SK-N-SH (cell line): ENCODE measurements around the gene NACA2. TPM values are rescaled to one million over a fixed set of nuclear protein-coding genes. Genes with fewer than 3 reads are reported as not detected.

Experiments
- CTCF ChIA-PET: fragments of 300-600, 350-600 bp; formaldehyde crosslinking; extraction: SDS; loops from one replicate; lab custom pipeline; 2021; lab: Yijun Ruan, JAX
- POLR2A ChIA-PET: fragments of 350-600 bp; sonication (Branson Sonifier 250); formaldehyde crosslinking; extraction: SDS; loops from one replicate; lab custom pipeline; 2020; ENCODE audit warnings: antibody characterized with exemption, inconsistent platforms; lab: Yijun Ruan, JAX
- DNase-seq: peaks from one replicate; pipeline ENCODE4 v3.0.0; 2012
- H2AFZ ChIP-seq: fragments of 200-600 bp; sonication (generic); 2 replicates; pipeline ENCODE4 v1.8.1; 2016; ENCODE audit warnings: antibody characterized with exemption, mild to moderate bottlenecking, low read depth
- H3F3A ChIP-seq: fragments of 200-600 bp; sonication (generic); replicated peaks from 2 replicates; pipeline ENCODE3; 2016; ENCODE audit warnings: antibody characterized with exemption, mild to moderate bottlenecking; ENCODE audit not compliant: insufficient read depth
- H3K27ac ChIP-seq, 2 experiments: fragments of 200-500 bp in 1 of 2; fragments of 200-600 bp in 1 of 2; sonication (Bioruptor generic) in 1 of 2; sonication (generic), shearing (Covaris generic) in 1 of 2; 2 replicates each; pipeline versions ENCODE4 v1.5.1 to v1.6.1; 2014 to 2016; ENCODE audit warnings: low read depth in 2 of 2, inconsistent platforms in 1 of 2, low read length in 1 of 2, mild to moderate bottlenecking in 1 of 2, mixed read lengths in 1 of 2
- H3K27me3 ChIP-seq: fragments of 200-600 bp; sonication (generic), shearing (Covaris generic); 2 replicates; pipeline ENCODE4 v1.6.1; 2016; ENCODE audit warnings: mixed run types; ENCODE audit not compliant: insufficient read depth
- H3K36me3 ChIP-seq, 2 experiments: fragments of 200-500 bp in 1 of 2; fragments of 200-600 bp in 1 of 2; sonication (Bioruptor generic) in 1 of 2; sonication (generic) in 1 of 2; replicated peaks in 1 of 2; 2 replicates each; pipeline versions ENCODE3 to v1.5.1; 2014 to 2016; ENCODE audit warnings: low read length in 1 of 2, mild to moderate bottlenecking in 1 of 2; ENCODE audit not compliant: insufficient read depth in 2 of 2, control insufficient read depth in 1 of 2
- H3K4me1 ChIP-seq, 2 experiments: fragments of 200-500 bp in 1 of 2; fragments of 200-600 bp in 1 of 2; sonication (Bioruptor generic) in 1 of 2; sonication (generic), shearing (Covaris generic) in 1 of 2; 2 replicates each; pipeline versions ENCODE4 v1.5.1 to v1.6.1; 2014 to 2016; ENCODE audit warnings: low read depth in 1 of 2, low read length in 1 of 2, mixed run types in 1 of 2; ENCODE audit not compliant: insufficient read depth in 2 of 2, control insufficient read depth in 1 of 2
- H3K4me2 ChIP-seq: fragments of 200-600 bp; sonication (generic), shearing (Covaris generic); 2 replicates; pipeline ENCODE4 v1.6.1; 2017; ENCODE audit warnings: mixed run types
- H3K4me3 ChIP-seq, 2 experiments: fragments of 200-500 bp in 1 of 2; fragments of 200-600 bp in 1 of 2; sonication (Bioruptor generic) in 1 of 2; sonication (generic), shearing (Covaris generic) in 1 of 2; 2 replicates each; pipeline versions ENCODE4 v1.5.1 to v1.8.1; 2014 to 2016; ENCODE audit warnings: low read depth in 2 of 2, inconsistent platforms in 1 of 2, low read length in 1 of 2, mild to moderate bottlenecking in 1 of 2, mixed read lengths in 1 of 2, moderate library complexity in 1 of 2
- H3K79me2 ChIP-seq: fragments of 200-600 bp; sonication (generic); 2 replicates; pipeline ENCODE4 v1.8.1; 2017; ENCODE audit warnings: mild to moderate bottlenecking; ENCODE audit not compliant: insufficient read depth
- H3K9ac ChIP-seq: fragments of 200-600 bp; sonication (generic); 2 replicates; pipeline ENCODE4 v1.6.1; 2017; ENCODE audit warnings: mixed run types
- H3K9me2 ChIP-seq: fragments of 200-600 bp; sonication (generic); 2 replicates; pipeline ENCODE4 v1.6.1; 2017; ENCODE audit warnings: mixed run types
- H3K9me3 ChIP-seq: fragments of 200-600 bp; sonication (generic); 2 replicates; pipeline ENCODE4 v1.6.1; 2017; ENCODE audit warnings: mixed run types, mild to moderate bottlenecking, moderate library complexity
- H4K20me1 ChIP-seq: fragments of 200-600 bp; sonication (generic); 2 replicates; pipeline ENCODE4 v1.6.1; 2017; ENCODE audit warnings: mild to moderate bottlenecking, mixed run types; ENCODE audit not compliant: insufficient read depth
- ELF1 ChIP-seq: IDR thresholded peaks from 2 replicates; pipeline ENCODE4 v1.4.0; 2012
- EP300 ChIP-seq, 2 experiments: IDR thresholded peaks; 2 replicates each; pipeline versions ENCODE4 v1.4.0 to v1.6.1; 2012; ENCODE audit warnings: borderline replicate concordance in 1 of 2, low read depth in 1 of 2, low read length in 1 of 2
- FOSL2 ChIP-seq: IDR thresholded peaks from 2 replicates; pipeline ENCODE4 v1.4.0; 2012; ENCODE audit warnings: low read depth, mild to moderate bottlenecking, moderate library complexity, borderline replicate concordance
- FOXJ3 ChIP-seq: sonication (generic); formaldehyde crosslinking; IDR thresholded peaks from 2 replicates; pipeline ENCODE4 v1.5.1; 2020; ENCODE audit warnings: mild to moderate bottlenecking, missing genetic modification reagents
- GABPA ChIP-seq: IDR thresholded peaks from 2 replicates; pipeline ENCODE4 v1.4.0; 2012; ENCODE audit warnings: low read depth, mild to moderate bottlenecking
- GATA2 ChIP-seq: sonication (generic); formaldehyde crosslinking; IDR thresholded peaks from 2 replicates; pipeline ENCODE4 v1.5.0; 2020; ENCODE audit warnings: mild to moderate bottlenecking, missing genetic modification reagents
- IRF3 ChIP-seq: fragments of 150-350 bp; IDR thresholded peaks from 2 replicates; pipeline ENCODE4 v1.6.1; 2016; ENCODE audit warnings: mild to moderate bottlenecking, low read depth, low read length
- JUND ChIP-seq: IDR thresholded peaks from 2 replicates; pipeline ENCODE4 v1.4.0; 2012
- MEF2A ChIP-seq: IDR thresholded peaks from 2 replicates; pipeline ENCODE4 v1.4.0; 2012; ENCODE audit warnings: low read depth, borderline replicate concordance
- NFIC ChIP-seq: IDR thresholded peaks from 2 replicates; pipeline ENCODE4 v1.4.0; 2012; ENCODE audit warnings: borderline replicate concordance
- NRF1 ChIP-seq: IDR thresholded peaks from 2 replicates; pipeline ENCODE4 v1.6.1; 2012; ENCODE audit warnings: low read depth, mild to moderate bottlenecking, low read length
- POLR2AphosphoS5 ChIP-seq: IDR thresholded peaks from 2 replicates; pipeline ENCODE4 v1.6.1; 2012; ENCODE audit warnings: low read depth, low read length
- RFX5 ChIP-seq: IDR thresholded peaks from 2 replicates; pipeline ENCODE4 v1.6.1; 2012; ENCODE audit warnings: mild to moderate bottlenecking, improper control_type of control experiment, low read length
- RXRA ChIP-seq: IDR thresholded peaks from 2 replicates; pipeline ENCODE4 v1.4.0; 2012; ENCODE audit warnings: low read depth, mild to moderate bottlenecking, borderline replicate concordance
- SMC3 ChIP-seq: IDR thresholded peaks from 2 replicates; pipeline ENCODE4 v1.6.1; 2012; ENCODE audit warnings: low read depth, low read length, improper control_type of control experiment
- TAF1 ChIP-seq: IDR thresholded peaks from 2 replicates; pipeline ENCODE4 v1.6.1; 2012; ENCODE audit warnings: low read depth, mild to moderate bottlenecking, low read length, moderate library complexity, borderline replicate concordance
- TCF12 ChIP-seq: IDR thresholded peaks from 2 replicates; pipeline ENCODE4 v1.4.0; 2012
- TEAD4 ChIP-seq: IDR thresholded peaks from 2 replicates; pipeline ENCODE4 v1.4.0; 2012; ENCODE audit warnings: mild to moderate bottlenecking, borderline replicate concordance; ENCODE audit not compliant: insufficient read depth
- USF1 ChIP-seq: IDR thresholded peaks from 2 replicates; pipeline ENCODE4 v1.4.0; 2012; ENCODE audit warnings: low read depth, borderline replicate concordance
- USF2 ChIP-seq: fragments of 150-350 bp; IDR thresholded peaks from 2 replicates; pipeline ENCODE4 v1.6.1; 2017; ENCODE audit warnings: antibody characterized with exemption, low read length, low read depth, borderline replicate concordance
- YY1 ChIP-seq: IDR thresholded peaks from 2 replicates; pipeline ENCODE4 v1.4.0; 2012; ENCODE audit warnings: low read depth, mild to moderate bottlenecking
- ZBTB33 ChIP-seq: IDR thresholded peaks from 2 replicates; pipeline ENCODE4 v1.4.0; 2012; ENCODE audit warnings: low read depth, borderline replicate concordance
- WGBS: methylation state at CpG from one replicate; pipeline ENCODE4 v1.1.6; 2017; ENCODE audit warnings: low lambda C conversion rate; 5-methylcytosine and 5-hydroxymethylcytosine counted together
- polyA plus RNA-seq, 3 experiments: library from polyadenylated mRNA; depleted of rRNA; stranded (reverse); fragments of >200 nt; gene quantifications; 2 replicates each; pipeline ENCODE4 v1.2.3, GENCODE V29; 2012

NACA2 gene
- polyA plus RNA-seq, 1 of the 3 experiments (the other 2 are of a cell fraction) = not detected

- H3K36me3 ChIP-seq = no peaks in the 10 kb centered on the region
- CTCF ChIA-PET = interaction anchor here (0.7 to 2.8 kb wide), 8 partner anchors 24 to 185 kb away, joined by 3 to 34 read pairs (median 3); no protein-coding TSS in a partner anchor
- H4K20me1 ChIP-seq = no peaks in the 10 kb centered on the region
- no peak for DNase-seq
- H3K27me3 ChIP-seq = no peaks in the 10 kb centered on the region
- no peak overlapping the region for H2AFZ ChIP-seq
- no peak overlapping the region for H3K27ac ChIP-seq
- H3K4me2 ChIP-seq = no peak overlapping the region
- H3K9me2 ChIP-seq = no peaks in the 10 kb centered on the region
- TF ChIP-seq GABPA (no peak), MEF2A (no peak), TCF12 (no peak), POLR2AphosphoS5 (no peak), NFIC (no peak), RXRA (no peak), EP300 (IDR thresholded peaks at IDR 0.05; ENCODE audit: borderline replicate concordance in 1 of 2, low read depth in 1 of 2, low read length in 1 of 2) (no peak)
- peaks cover 13 to 28% of the 10 kb centered on the region in 2 experiments; a peak in 3 of 4 replicates for H3K4me1 ChIP-seq
- H3K4me3 ChIP-seq = no peak overlapping the region
- no peaks in the 10 kb centered on the region for H3F3A ChIP-seq
- H3K79me2 ChIP-seq = no peaks in the 10 kb centered on the region
- POLR2A ChIA-PET = no interaction called here
- H3K9ac ChIP-seq = no peak overlapping the region
- 71% methylated on average over 3 of the region's 3 CpGs for WGBS
- no peaks in the 10 kb centered on the region for H3K9me3 ChIP-seq
Measured at GRCh38 chr17:61579347-61579746, 11.7 kb downstream of the NACA2 start.

GRCh38 chr17:61578645-61579044 lies 12.4 kb downstream of the NACA2 start:
- POLR2A ChIA-PET = interaction anchor here (0.5 kb wide), 1 partner anchor 15 kb away, joined by 3 read pairs; no protein-coding TSS in a partner anchor
- H3K9me3 ChIP-seq = no peaks in the 10 kb centered on the region

More at GRCh38 chr17:61578645-61579044, 12.4 kb downstream of the NACA2 start:
- Histone ChIP-seq H3K9ac (no peak overlapping the region), H3K9me2 (no peaks in the 10 kb centered on the region), H3F3A (no peaks in the 10 kb centered on the region), H3K27ac (no peak overlapping the region), H2AFZ (no peak overlapping the region), H3K27me3 (no peaks in the 10 kb centered on the region), H4K20me1 (no peaks in the 10 kb centered on the region), H3K4me2 (no peak overlapping the region), H3K79me2 (no peaks in the 10 kb centered on the region), H3K4me1 (peaks cover 13 to 27% of the 10 kb centered on the region in 2 experiments; a peak in 3 of 4 replicates), H3K36me3 (no peaks in the 10 kb centered on the region), H3K4me3 (no peak overlapping the region)
- CTCF ChIA-PET = interaction anchor here (0.7 to 2.8 kb wide), 11 partner anchors 11 to 578 kb away, joined by 3 to 34 read pairs (median 3); no protein-coding TSS in a partner anchor
- TF ChIP-seq USF2 (no peak), EP300 (IDR thresholded peaks at IDR 0.05; ENCODE audit: borderline replicate concordance in 1 of 2, low read depth in 1 of 2, low read length in 1 of 2) (no peak), FOSL2 (no peak), ZBTB33 (no peak), USF1 (no peak), RXRA (no peak), NRF1 (no peak), NFIC (no peak), TCF12 (no peak), ELF1 (no peak), TAF1 (no peak), TEAD4 (no peak), SMC3 (no peak), GATA2 (CRISPR knock-in tag) (no peak), IRF3 (no peak), FOXJ3 (no peak), JUND (no peak), YY1 (no peak), RFX5 (no peak)
- 86% methylated on average over 4 of the region's 4 CpGs for WGBS
- no peak for DNase-seq
